K562 (cell line): ENCODE data around the gene AKR1D1. TPM values are rescaled to one million over a fixed set of nuclear protein-coding genes. Genes with fewer than 3 reads are reported as not detected.

Source experiments
- ATAC-seq: fragments of 200-7000 bp; cut with Tn5 transposase; 3 replicates; pipeline ENCODE4 v1.9.1; 2020; ENCODE audit warnings: moderate library complexity
- BruUV-seq: library from RNA; stranded (reverse); fragments of 400-500 nt; replicated peaks from 2 replicates; lab custom pipeline; 2021; lab: Mats Ljungman, UMichigan
- CTCF ChIA-PET: fragments of 300-600 bp; formaldehyde crosslinking; extraction: SDS; loops from one replicate; lab custom pipeline; 2021; ENCODE audit warnings: low intra/inter-chr PET ratio; lab: Yijun Ruan, JAX
- POLR2A ChIA-PET: fragments of 300-600, 350-650 bp; sonication (Branson Sonifier 250); formaldehyde crosslinking; extraction: SDS; loops from one replicate; lab custom pipeline; 2021; ENCODE audit warnings: antibody characterized with exemption, inconsistent platforms; lab: Yijun Ruan, JAX
- DNase-seq, 4 experiments: peaks; one replicate each; pipeline versions ENCODE4 v3.0.0 to v3.0.0-alpha.2; 2011 to 2018; ENCODE audit warnings: low spot score in 3 of 4, mixed read lengths in 3 of 4; ENCODE audit errors: extremely low read depth in 1 of 4
- FAIRE-seq: peaks from 2 replicates; lab custom pipeline; 2011; peaks lifted over from hg19 to GRCh38; lab: Jason Lieb, UNC
- H2AFZ ChIP-seq: 2 replicates; pipeline ENCODE4 v1.6.0; 2011; ENCODE audit warnings: low read depth, low read length, control low read depth, inconsistent platforms
- H3K27ac ChIP-seq: fragments of 200-600 bp; 3 replicates; pipeline ENCODE4 v1.8.0; 2011; ENCODE audit warnings: low read depth, mild to moderate bottlenecking, control low read depth, inconsistent platforms, low read length, moderate library complexity, mixed read lengths; ENCODE audit errors: extremely low read depth
- H3K27me3 ChIP-seq, 2 experiments: fragments of 300-600 bp in 1 of 2; 2 replicates in 1 of 2; 3 replicates in 1 of 2; pipeline versions ENCODE4 v1.6.0 to v1.8.0; 2011; ENCODE audit warnings: inconsistent platforms in 2 of 2, low read length in 2 of 2, mild to moderate bottlenecking in 1 of 2, mixed read lengths in 1 of 2, moderate library complexity in 1 of 2; ENCODE audit not compliant: control insufficient read depth in 2 of 2, insufficient read depth in 2 of 2
- H3K36me3 ChIP-seq: fragments of 300-600 bp; 3 replicates; pipeline ENCODE4 v1.8.0; 2011; ENCODE audit warnings: mild to moderate bottlenecking, low read length, inconsistent platforms; ENCODE audit not compliant: control insufficient read depth, insufficient read depth
- H3K4me1 ChIP-seq, 2 experiments: fragments of 200-600 bp in 1 of 2; replicated peaks in 1 of 2; 2 replicates in 1 of 2; 3 replicates in 1 of 2; pipeline versions ENCODE4 v1.5.1 to v1.8.0; 2011; ENCODE audit warnings: inconsistent platforms in 2 of 2, low read length in 2 of 2, mild to moderate bottlenecking in 1 of 2, mixed read lengths in 1 of 2, moderate library complexity in 1 of 2; ENCODE audit not compliant: control insufficient read depth in 2 of 2, insufficient read depth in 2 of 2
- H3K4me2 ChIP-seq: 2 replicates; pipeline ENCODE4 v1.6.1; 2011; ENCODE audit warnings: low read length, control low read depth, inconsistent platforms, mixed read lengths; ENCODE audit not compliant: insufficient read depth
- H3K4me3 ChIP-seq: fragments of 200-600 bp; sonication (generic), shearing (Covaris generic); 2 replicates; pipeline ENCODE4 v1.5.1; 2016; ENCODE audit warnings: control low read depth, inconsistent platforms
- H3K79me2 ChIP-seq: fragments of 200-600 bp; 3 replicates; pipeline ENCODE4 v1.8.0; 2011; ENCODE audit warnings: low read length, inconsistent platforms; ENCODE audit not compliant: control insufficient read depth, insufficient read depth
- H3K9ac ChIP-seq, 2 experiments: 2 replicates each; pipeline versions ENCODE4 v1.6.0 to v1.6.1; 2011; ENCODE audit warnings: low read depth in 2 of 2, low read length in 2 of 2, control low read depth in 1 of 2, inconsistent platforms in 1 of 2, mild to moderate bottlenecking in 1 of 2, mixed read lengths in 1 of 2; ENCODE audit not compliant: insufficient read depth in 1 of 2
- H3K9me1 ChIP-seq: one replicate; pipeline ENCODE4 v1.6.0; 2011; ENCODE audit warnings: inconsistent platforms, mild to moderate bottlenecking, low read length, moderate library complexity; ENCODE audit not compliant: control insufficient read depth, insufficient read depth
- H3K9me3 ChIP-seq: replicated peaks from 2 replicates; pipeline ENCODE4 v1.5.1; 2011; ENCODE audit warnings: low read depth, low read length, inconsistent platforms; ENCODE audit not compliant: control insufficient read depth, insufficient read depth
- H4K20me1 ChIP-seq: replicated peaks from 2 replicates; pipeline ENCODE4 v1.6.1; 2011; ENCODE audit warnings: low read length, inconsistent platforms, mixed read lengths; ENCODE audit not compliant: control insufficient read depth, insufficient read depth
- PBX2 ChIP-seq, 2 experiments: IDR thresholded peaks in 1 of 2; conservative IDR thresholded peaks in 1 of 2; 2 replicates each; pipeline ENCODE4 v1.6.1; 2016; ENCODE audit warnings: low read depth in 2 of 2, mild to moderate bottlenecking in 1 of 2, missing compliant biosample characterization in 1 of 2, missing genetic modification characterization in 1 of 2, moderate library complexity in 1 of 2
- WGBS: fragments of 100-300 bp; shearing (Covaris generic); methylation state at CpG from one replicate; pipeline ENCODE4 v1.1.6; 2016; ENCODE audit warnings: low coverage, mixed read lengths; ENCODE audit not compliant: insufficient coverage; ENCODE audit errors: missing lambda C conversion rate; 5-methylcytosine and 5-hydroxymethylcytosine counted together
- in situ Hi-C: fragments of 300-500 bp; cut with MboI; formaldehyde crosslinking; loops from 4 replicates; pipeline ENCODE4 v1.15.0; 2018; ENCODE audit warnings: inconsistent platforms, mixed read lengths
- intact Hi-C: fragments of 100-400 bp; cut with micrococcal nuclease; formaldehyde crosslinking; loops from 2 replicates; pipeline ENCODE4 v1.14.2; 2022
- polyA plus RNA-seq, 8 experiments: library from polyadenylated mRNA; depleted of rRNA in 4 of 8; stranded (reverse) in 5 of 8; unstranded in 3 of 8; fragments of >200 nt; fragmentation: Nextera tagmentation in 2 of 8; fragmentation: Illumina TruSeq in 1 of 8; extraction: Ambion mirVana in 2 of 8; extraction: Trizol in 1 of 8; gene quantifications; 2 replicates each; pipeline versions ENCODE4 v1.2.1 to v1.2.3, GENCODE V29; 2011 to 2014; ENCODE audit warnings: inconsistent platforms in 1 of 8, missing spikeins in 1 of 8
- total RNA-seq, 7 experiments: library from RNA; depleted of rRNA in 6 of 7; stranded (reverse); fragments of >200 nt in 6 of 7; fragmentation: Illumina TruSeq in 2 of 7; extraction: Trizol in 2 of 7; gene quantifications; 2 replicates each; pipeline versions ENCODE4 v1.2.1 to v1.2.3, GENCODE V29; 2011 to 2021; ENCODE audit warnings: low replicate concordance in 1 of 7

AKR1D1 gene
- total and polyA plus RNA-seq, 9 of the 15 experiments (the other 6 are each of a cell fraction or from before 2014, with no cell fraction given): not detected

GRCh38 chr7:138137423-138138171, 61.3 kb downstream of the AKR1D1 start:
- ChIA-PET CTCF (no interaction called here), POLR2A (no interaction called here)
- Histone ChIP-seq H3K27me3 (peaks cover 0 to 2% of the 10 kb centered on the region in 2 experiments; a peak in 2 of 5 replicates), H3K36me3 (no peaks in the 10 kb centered on the region), H3K9ac (no peak overlapping the region), H3K4me1 (no peaks in the 10 kb centered on the region), H3K27ac (no peak overlapping the region), H4K20me1 (no peaks in the 10 kb centered on the region), H3K9me3 (no peaks in the 10 kb centered on the region), H2AFZ (no peak overlapping the region), H3K9me1 (no peaks in the 10 kb centered on the region), H3K79me2 (no peaks in the 10 kb centered on the region), H3K4me3 (no peak overlapping the region), H3K4me2 (no peak overlapping the region)
- TF ChIP-seq PBX2 (CRISPR knock-in tag; IDR thresholded peaks at IDR 0.05; ENCODE audit: low read depth): no peak
- TF ChIP-seq PBX2 (tag; conservative IDR thresholded peaks at IDR 0.05; ENCODE audit: low read depth): no peak
- in situ Hi-C loops (no loop called here), intact Hi-C loops (no loop called here)
- DNase-seq (no peak), ATAC-seq (no peak), FAIRE-seq (no peak)
- BruUV-seq: no TSS peak
- 0% methylated on average over 2 of the region's 2 CpGs for WGBS
